ENCODE results near the gene COL28A1. TPM values are rescaled to one million over a fixed set of nuclear protein-coding genes. Genes with fewer than 3 reads are reported as not detected.

COL28A1 gene
- total RNA-seq, 1 experiment from 2014 or later = 0.81 TPM

DNA sequence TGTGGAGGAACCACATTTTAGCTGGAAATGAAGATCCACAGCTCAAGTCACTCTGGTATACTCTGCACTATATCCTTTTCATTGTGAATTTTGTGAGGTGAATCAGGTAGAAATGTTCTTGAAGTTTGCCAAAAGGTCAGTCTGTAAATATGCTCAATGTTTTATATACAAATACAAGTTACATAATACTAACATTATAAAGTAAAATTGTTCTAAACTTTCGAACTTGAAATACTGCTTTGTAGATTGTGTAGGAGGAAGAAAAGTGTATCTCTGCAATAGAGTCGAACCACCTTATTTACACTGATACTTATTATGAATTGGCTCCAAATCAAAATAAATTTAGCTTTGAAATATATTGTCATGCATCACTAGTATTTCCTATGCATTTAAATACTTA is 38.0 kb upstream of the COL28A1 start:
- Mint-ChIP-seq H3K4me3 (no peak overlapping the region), H3K4me1 (peaks cover 10% of the 10 kb centered on the region), H3K27me3 (ENCODE audit: low read depth) (no peaks in the 10 kb centered on the region), H3K9me3 (peaks cover 17% of the 10 kb centered on the region), H3K27ac (no peak overlapping the region), H3K36me3 (peaks cover 25% of the 10 kb centered on the region)
- no peak for TF ChIP-seq JUN (CRISPR knock-in tag; IDR thresholded peaks at IDR 0.05)
- TF ChIP-seq TEAD1 (CRISPR knock-in tag; IDR thresholded peaks at IDR 0.05) = no peak
- TF ChIP-seq, protein P1, sequence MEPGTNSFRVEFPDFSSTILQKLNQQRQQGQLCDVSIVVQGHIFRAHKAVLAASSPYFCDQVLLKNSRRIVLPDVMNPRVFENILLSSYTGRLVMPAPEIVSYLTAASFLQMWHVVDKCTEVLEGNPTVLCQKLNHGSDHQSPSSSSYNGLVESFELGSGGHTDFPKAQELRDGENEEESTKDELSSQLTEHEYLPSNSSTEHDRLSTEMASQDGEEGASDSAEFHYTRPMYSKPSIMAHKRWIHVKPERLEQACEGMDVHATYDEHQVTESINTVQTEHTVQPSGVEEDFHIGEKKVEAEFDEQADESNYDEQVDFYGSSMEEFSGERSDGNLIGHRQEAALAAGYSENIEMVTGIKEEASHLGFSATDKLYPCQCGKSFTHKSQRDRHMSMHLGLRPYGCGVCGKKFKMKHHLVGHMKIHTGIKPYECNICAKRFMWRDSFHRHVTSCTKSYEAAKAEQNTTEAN (CRISPR knock-in tag; IDR thresholded peaks at IDR 0.05) = no peak
- TF ChIP-seq, protein P2, sequence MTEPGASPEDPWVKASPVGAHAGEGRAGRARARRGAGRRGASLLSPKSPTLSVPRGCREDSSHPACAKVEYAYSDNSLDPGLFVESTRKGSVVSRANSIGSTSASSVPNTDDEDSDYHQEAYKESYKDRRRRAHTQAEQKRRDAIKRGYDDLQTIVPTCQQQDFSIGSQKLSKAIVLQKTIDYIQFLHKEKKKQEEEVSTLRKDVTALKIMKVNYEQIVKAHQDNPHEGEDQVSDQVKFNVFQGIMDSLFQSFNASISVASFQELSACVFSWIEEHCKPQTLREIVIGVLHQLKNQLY (CRISPR knock-in tag; IDR thresholded peaks at IDR 0.05) = no peak
- TF ChIP-seq GRHL2 (CRISPR knock-in tag; IDR thresholded peaks at IDR 0.05; ENCODE audit: insufficient replicate concordance, severe bottlenecking) = no peak
- no peak for TF ChIP-seq FOXP1 (CRISPR knock-in tag; IDR thresholded peaks at IDR 0.05; ENCODE audit: borderline replicate concordance)
- TF ChIP-seq FOXJ3 (CRISPR knock-in tag; IDR thresholded peaks at IDR 0.05; ENCODE audit: borderline replicate concordance) = no peak
- DNase-seq (ENCODE audit: low spot score) (no peak), ATAC-seq (no peak)
- ChIA-PET POLR2A (no interaction called here), CTCF (no interaction called here)

GRCh38 chr7:7570584-7570983 is 34.9 kb upstream of the COL28A1 start:
- Mint-ChIP-seq H3K4me3 (no peak overlapping the region), H3K27ac (no peak overlapping the region), H3K36me3 (peaks cover 27% of the 10 kb centered on the region), H3K27me3 (ENCODE audit: low read depth) (no peaks in the 10 kb centered on the region), H3K9me3 (peaks cover 17% of the 10 kb centered on the region), H3K4me1 (peaks cover 20% of the 10 kb centered on the region)
- ChIA-PET CTCF (no interaction called here), POLR2A (no interaction called here)
- no peak for TF ChIP-seq ZNF416 (CRISPR knock-in tag; IDR thresholded peaks at IDR 0.05)
- TF ChIP-seq SOX15 (CRISPR knock-in tag; IDR thresholded peaks at IDR 0.05) = no peak
- no peak for TF ChIP-seq STAT6 (CRISPR knock-in tag; conservative IDR thresholded peaks at IDR 0.05; ENCODE audit: low read depth)
- TF ChIP-seq MYBL2 (CRISPR knock-in tag; IDR thresholded peaks at IDR 0.05) = no peak
- no peak for TF ChIP-seq CREB1 (CRISPR knock-in tag; IDR thresholded peaks at IDR 0.05)
- no peak for TF ChIP-seq FOXP1 (CRISPR knock-in tag; IDR thresholded peaks at IDR 0.05; ENCODE audit: borderline replicate concordance)
- TF ChIP-seq ELF4 (CRISPR knock-in tag; IDR thresholded peaks at IDR 0.05; ENCODE audit: low read depth) = no peak
- no peak for TF ChIP-seq NFE2L1 (CRISPR knock-in tag; IDR thresholded peaks at IDR 0.05)
- TF ChIP-seq ZNF263 (CRISPR knock-in tag; IDR thresholded peaks at IDR 0.05; ENCODE audit: low read depth) = no peak
- DNase-seq (ENCODE audit: low spot score) = no peak
- no peak for ATAC-seq

DNA sequence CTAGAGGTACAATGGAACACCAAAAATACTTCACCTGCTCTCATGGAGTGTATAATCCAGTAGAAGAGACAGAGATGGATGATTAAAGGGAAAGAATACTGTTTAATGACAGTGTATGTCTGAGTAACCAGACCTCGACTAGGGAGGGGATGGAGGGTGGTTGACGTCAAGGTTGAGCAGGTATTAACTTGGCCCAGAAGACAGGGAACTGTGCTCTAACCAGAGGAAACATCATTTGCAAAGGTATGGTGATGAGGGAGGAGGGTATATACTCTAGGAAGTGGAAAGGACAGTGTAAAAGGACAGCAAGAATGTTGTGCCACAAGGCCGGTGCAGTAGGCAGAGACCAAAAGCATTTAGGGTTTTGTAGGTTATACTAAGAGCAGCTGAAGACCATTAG is 33.9 kb upstream of the COL28A1 start:
- H3K27me3 Mint-ChIP-seq (ENCODE audit: low read depth) = no peaks in the 10 kb centered on the region
- POLR2A ChIA-PET = no interaction called here
- CTCF ChIA-PET = no interaction called here
- peaks cover 17% of the 10 kb centered on the region for H3K9me3 Mint-ChIP-seq
- H3K36me3 Mint-ChIP-seq = peaks cover 27% of the 10 kb centered on the region
- peaks cover 20% of the 10 kb centered on the region for H3K4me1 Mint-ChIP-seq
- no peak overlapping the region for H3K27ac Mint-ChIP-seq
- ATAC-seq = no peak
- H3K4me3 Mint-ChIP-seq = no peak overlapping the region
- DNase-seq (ENCODE audit: low spot score) = no peak
- TF ChIP-seq FOXJ3 (CRISPR knock-in tag; IDR thresholded peaks at IDR 0.05; ENCODE audit: borderline replicate concordance) (no peak), ZBTB21 (CRISPR knock-in tag; IDR thresholded peaks at IDR 0.05; ENCODE audit: borderline replicate concordance) (no peak), JAZF1 (CRISPR knock-in tag; IDR thresholded peaks at IDR 0.05) (no peak), ZNF263 (CRISPR knock-in tag; IDR thresholded peaks at IDR 0.05; ENCODE audit: low read depth) (no peak), NFATC4 (CRISPR knock-in tag; IDR thresholded peaks at IDR 0.05) (no peak), JUN (CRISPR knock-in tag; IDR thresholded peaks at IDR 0.05) (no peak), RELA (CRISPR knock-in tag; IDR thresholded peaks at IDR 0.05; ENCODE audit: borderline replicate concordance) (no peak), TP53 (CRISPR knock-in tag; IDR thresholded peaks at IDR 0.05) (no peak), IRF2 (CRISPR knock-in tag; IDR thresholded peaks at IDR 0.05; ENCODE audit: borderline replicate concordance, low read depth) (no peak), NR2C2 (CRISPR knock-in tag; IDR thresholded peaks at IDR 0.05) (no peak), ERG (CRISPR knock-in tag; IDR thresholded peaks at IDR 0.05) (no peak), ZNF317 (CRISPR knock-in tag; IDR thresholded peaks at IDR 0.05; ENCODE audit: borderline replicate concordance, low read depth) (no peak)
- TF ChIP-seq, protein P3, sequence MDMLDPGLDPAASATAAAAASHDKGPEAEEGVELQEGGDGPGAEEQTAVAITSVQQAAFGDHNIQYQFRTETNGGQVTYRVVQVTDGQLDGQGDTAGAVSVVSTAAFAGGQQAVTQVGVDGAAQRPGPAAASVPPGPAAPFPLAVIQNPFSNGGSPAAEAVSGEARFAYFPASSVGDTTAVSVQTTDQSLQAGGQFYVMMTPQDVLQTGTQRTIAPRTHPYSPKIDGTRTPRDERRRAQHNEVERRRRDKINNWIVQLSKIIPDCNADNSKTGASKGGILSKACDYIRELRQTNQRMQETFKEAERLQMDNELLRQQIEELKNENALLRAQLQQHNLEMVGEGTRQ (CRISPR knock-in tag; IDR thresholded peaks at IDR 0.05) = no peak
- TF ChIP-seq, protein P4, sequence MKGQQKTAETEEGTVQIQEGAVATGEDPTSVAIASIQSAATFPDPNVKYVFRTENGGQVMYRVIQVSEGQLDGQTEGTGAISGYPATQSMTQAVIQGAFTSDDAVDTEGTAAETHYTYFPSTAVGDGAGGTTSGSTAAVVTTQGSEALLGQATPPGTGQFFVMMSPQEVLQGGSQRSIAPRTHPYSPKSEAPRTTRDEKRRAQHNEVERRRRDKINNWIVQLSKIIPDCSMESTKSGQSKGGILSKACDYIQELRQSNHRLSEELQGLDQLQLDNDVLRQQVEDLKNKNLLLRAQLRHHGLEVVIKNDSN (CRISPR knock-in tag; IDR thresholded peaks at IDR 0.05) = no peak
